ENCODE results near the gene ZNF716. TPM values are rescaled to one million over a fixed set of nuclear protein-coding genes. Genes with fewer than 3 reads are reported as not detected.
"Not testable (repeated sequence)": the region's sequence is repeated elsewhere in the genome, so short reads cannot be mapped to it uniquely, and the experiment has no call there.

The ZNF716 gene
- total RNA-seq = not detected

DNA sequence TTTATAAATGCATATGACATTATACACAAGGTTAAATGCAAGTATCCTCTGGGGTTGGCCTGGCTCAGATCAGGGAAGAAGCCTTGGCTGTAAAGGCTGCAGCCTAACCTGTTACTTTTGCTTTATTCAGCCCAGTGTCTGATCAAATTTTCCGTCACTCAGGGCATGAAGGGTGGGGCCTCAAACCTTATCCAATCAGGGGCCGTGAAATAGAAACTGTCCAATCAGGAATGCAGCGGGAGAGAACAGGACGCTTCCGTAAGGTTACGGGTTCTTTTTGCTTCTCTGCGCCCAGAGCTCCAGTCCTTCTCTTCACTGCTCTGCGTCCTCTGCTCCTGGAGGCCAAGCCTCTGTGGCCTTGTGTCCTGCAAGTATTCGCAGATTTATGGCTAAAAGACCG, at the start of gene ZNF716:
ZNF716 (plus strand) TSS at position 274 of the 400 bp plus-strand sequence; CDS start at position 386, 112 bp downstream.
- DNase-seq (ENCODE audit: low read depth in 2 of 3, low spot score in 2 of 3) = no peak

DNA sequence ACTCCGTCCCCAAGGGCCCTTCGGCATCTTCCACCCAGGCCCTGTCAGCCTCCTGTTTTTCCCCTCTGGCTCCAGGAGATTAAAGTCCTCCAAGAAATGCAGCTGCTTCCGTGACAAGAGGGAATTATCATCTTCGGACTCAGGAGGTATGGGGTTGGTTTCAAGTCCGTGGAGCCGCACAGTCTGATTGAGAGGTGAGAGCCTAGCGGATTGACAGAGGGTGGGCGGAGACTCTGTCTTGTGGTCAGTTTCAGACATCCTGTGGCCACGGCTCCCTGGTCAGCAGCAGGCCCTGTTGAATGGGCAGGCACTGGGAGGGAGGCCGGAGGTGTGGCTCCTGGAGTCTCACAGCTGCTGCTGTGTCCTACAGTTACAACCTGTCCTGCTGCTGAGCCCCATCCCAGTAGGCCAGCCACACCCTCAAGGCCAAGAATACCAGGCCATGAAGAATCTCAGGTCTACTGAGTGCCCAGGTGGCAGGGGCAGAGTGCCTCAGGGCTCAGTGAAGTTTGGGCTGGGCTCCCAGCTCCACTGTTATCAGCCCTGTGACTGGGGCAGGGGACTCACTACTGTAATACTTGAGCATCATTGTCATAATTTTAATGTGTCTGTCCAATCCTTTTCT, 49.3 kb upstream of the ZNF716 start:
- no peak for DNase-seq (ENCODE audit: low read depth in 2 of 3, low spot score in 2 of 3)

DNA sequence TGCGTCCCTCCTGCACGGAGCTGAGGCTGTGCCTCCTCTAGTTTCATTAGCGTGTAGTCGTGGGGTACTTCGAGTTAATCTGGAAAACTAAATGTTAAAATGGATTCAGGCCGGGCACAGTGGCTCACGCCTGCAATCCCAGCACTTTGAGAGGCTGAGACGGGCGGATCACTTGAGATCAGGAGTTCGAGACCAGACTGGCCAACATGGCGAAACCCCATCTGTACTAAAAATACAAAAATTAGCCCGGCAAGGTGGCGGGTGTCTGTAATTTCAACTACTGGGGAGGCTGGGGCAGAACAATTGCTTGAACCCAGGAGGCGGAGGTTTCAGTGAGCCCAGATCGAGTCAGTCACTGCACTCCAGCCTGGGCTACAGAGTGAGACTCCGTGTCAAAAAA, 46.9 kb upstream of the ZNF716 start:
- not testable (repeated sequence) for DNase-seq (ENCODE audit: low read depth in 2 of 3, low spot score in 2 of 3)

DNA sequence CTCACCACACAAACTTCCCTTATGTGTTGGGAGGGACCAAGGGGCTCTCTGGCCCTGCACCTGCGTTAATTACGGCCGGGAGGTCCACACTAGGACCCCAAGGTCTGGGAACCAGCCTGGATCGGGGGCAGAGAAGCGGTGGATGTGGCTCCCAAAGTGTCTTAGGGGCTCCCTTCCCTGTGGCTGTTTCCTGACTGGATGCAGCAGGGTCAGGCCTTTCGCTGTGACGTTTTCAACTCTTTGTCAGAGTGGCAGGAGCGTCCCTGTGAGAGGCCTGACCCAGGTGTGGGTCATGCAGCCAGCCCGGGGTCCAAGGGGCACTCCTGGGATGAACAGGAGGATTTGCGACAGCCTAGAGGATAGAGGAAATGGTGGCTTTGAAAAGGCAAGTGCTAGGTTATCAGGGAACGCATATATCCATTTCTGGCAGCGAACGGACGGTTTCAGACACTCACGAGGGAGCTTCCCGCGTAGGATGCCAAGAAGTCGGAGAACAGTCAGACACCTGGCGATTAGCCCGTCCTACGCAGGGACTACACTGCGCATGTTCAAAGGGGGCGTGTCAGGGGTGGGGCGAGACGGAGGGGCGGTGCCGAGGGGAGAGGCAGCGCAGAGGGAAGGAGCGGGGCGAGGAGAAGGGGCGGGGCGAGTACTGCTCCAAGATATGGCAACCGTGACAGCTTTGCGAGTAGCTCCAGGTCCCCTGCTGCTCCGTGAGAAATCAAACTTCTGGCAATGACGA, 46.2 kb upstream of the ZNF716 start:
- DNase-seq (ENCODE audit: low read depth in 2 of 3, low spot score in 2 of 3) = no peak

DNA sequence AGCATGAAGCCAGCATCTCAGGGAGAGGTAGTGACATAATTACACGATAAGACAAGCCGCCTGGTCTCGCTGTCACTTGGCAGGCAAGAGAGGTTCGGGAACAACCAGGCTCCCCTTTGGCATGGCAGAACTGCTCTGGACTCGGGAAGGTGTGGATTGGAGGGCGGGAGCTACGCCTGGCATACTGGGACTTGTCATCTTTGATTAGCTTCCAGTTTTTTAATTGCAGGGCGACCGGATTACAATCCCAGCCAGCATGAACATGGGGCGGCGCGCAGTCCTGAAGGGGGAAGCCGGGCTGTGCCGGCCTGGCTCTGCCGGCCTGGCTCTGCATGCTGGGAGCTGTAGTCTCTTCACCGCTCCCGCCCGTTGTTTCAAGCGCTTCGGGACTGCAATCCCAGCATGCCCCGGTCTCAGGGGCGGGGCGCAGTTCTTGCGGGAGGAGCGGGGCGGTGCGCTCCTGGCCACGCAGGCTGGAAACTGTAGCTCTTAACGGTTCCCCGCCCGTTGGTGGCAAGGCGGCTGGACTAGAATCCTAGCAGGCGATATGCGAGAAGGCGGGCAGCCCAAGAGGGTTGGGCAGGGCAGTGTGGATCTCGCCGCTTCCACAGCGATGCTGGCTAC, 45.5 kb upstream of the ZNF716 start:
- no peak for DNase-seq (ENCODE audit: low read depth in 2 of 3, low spot score in 2 of 3)

DNA sequence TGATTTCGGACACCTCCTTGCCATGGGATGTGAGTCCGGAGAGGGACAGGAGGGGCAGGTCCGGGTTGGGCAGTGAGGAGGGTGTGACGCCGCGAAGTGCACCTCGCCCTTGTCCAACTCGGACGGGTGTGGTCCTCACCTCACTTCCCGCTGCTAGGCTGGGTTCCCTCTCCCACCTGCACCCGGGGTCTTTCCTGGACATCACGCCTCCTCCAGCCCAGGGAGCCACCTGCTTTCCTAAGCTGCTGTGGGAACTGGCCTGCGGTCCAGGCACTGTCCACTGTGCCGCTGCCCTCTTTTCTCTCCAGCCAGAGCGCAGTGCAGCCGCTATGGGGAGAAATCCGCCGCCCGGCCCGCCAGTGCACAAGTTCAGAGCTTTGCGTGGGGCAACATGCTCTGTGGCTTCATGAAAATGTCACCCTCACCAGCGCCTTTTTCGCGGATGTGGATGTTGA, 45.0 kb upstream of the ZNF716 start:
- DNase-seq (ENCODE audit: low read depth in 2 of 3, low spot score in 2 of 3) = no peak

DNA sequence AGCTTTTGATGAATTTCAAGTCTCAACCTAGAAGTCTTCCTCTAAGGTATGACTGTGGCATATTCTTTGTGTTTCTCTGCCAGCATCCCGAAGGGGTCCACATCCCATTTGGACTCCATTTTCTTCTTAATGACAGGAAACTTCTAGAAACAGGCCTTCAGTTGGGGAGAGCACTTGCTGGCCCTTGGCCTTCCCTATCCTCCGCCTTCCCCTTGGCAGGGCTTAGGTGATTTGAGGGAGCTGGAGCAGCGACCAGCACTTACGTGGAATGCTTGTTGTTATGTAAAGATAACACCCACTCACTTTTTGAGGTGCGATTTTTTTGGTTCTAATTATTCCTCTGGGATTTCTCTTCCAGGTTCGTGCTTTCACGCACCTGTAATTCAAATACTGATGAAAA, 42.9 kb upstream of the ZNF716 start:
- no peak for DNase-seq (ENCODE audit: low read depth in 2 of 3, low spot score in 2 of 3)

DNA sequence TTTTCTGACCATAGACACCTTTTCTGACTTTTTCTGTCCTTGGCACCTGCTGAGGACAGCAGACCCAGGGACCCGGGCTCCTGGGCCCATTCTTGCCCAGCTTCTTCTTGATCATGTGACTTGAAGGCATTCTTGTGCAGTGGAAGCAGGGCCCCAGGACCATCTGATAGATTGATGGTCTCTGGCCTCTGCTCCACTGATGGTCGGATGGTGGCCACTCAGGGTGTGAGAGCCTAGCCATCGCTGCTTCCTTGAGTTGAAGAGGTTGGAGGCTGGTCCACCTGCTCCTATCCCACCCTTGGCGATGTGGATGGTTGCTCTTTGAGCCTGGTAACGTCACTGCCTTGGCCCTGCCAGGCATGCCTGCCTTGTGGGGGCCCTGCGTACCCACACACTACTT, 37.8 kb upstream of the ZNF716 start:
- no peak for DNase-seq (ENCODE audit: low read depth in 2 of 3, low spot score in 2 of 3)

DNA sequence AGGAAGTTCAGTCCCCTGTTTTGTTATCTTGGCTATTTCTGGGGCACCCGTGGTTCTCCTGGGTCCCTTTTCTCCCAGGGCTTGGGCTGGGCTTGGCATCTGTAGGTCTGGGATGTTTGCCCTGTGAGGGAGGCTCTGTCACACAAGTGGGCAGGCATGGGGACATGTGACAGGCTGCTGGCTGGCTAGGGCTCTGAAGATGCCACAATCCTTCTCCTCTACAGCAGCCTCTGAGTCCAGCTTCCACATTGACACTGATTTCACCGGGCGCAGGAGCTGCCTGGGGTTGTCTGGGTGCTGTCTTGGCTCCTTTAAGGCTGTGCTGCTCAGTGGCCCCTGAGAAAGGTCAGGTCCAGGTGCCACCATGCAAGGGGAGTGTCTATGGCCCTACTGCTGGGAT, 37.4 kb upstream of the ZNF716 start:
- DNase-seq (ENCODE audit: low read depth in 2 of 3, low spot score in 2 of 3) = no peak

DNA sequence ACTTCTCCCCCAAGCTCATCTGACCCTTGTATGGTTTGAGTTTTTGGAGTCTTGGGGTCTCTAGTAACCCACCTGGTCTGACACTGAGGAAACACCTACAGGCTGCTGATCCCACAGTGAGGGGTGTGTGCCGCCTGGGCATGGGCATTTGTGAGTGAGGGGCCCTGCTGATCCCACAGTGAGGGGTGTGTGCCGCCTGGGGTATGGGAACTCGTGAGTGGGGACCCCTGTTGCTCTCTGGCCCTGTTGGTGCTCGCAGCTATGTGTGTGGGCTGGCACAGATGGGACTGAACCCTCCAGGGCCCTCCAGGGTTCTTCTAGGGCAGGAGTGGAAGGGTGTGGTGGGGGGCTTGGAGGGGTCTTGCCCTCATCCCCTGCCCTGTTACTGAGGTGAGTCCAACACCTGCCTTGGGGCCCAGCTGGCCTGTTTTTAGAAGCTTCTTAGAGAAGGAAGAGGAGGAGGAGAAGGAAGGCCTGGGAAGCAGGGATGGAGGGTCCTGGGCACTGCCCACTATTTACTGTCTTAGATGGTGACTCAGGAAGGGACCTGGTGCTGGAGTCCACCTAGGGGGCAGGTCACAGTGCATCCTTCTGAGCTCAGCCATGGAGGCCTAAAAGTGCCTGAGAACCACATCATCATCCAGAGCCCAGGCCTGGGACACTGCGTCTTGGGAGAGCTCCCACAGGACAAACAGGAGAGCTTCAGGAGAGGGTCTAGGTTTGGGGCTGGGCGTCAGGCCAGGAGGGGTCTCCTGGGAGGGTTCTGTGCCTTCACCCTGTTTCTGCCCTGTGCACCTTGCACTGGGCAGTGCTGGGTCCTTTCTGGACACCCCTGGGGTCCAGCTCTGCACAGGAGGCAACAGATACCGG, 36.2 kb upstream of the ZNF716 start:
- no peak for DNase-seq (ENCODE audit: low read depth in 2 of 3, low spot score in 2 of 3)

DNA sequence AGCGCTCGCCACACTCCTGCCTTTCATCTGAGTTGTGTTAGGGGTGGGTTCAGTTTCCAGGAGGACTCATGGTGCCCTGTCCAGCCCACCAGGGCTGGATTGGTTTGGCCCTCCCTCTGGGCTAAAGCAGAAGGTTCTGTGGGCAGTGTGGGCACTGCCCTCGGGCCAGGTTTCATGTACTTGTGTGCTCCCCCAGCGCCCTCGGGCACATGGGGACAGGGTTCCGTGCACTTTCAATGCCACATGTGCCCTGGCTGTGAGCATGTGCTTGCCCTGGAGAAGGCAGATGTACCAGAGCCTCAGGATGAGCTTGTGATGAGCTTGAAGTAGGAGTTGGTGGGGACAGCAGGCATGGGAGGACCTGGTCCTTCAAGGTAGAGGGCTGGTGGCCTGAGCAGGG, 35.6 kb upstream of the ZNF716 start:
- DNase-seq (ENCODE audit: low read depth in 2 of 3, low spot score in 2 of 3) = no peak

DNA sequence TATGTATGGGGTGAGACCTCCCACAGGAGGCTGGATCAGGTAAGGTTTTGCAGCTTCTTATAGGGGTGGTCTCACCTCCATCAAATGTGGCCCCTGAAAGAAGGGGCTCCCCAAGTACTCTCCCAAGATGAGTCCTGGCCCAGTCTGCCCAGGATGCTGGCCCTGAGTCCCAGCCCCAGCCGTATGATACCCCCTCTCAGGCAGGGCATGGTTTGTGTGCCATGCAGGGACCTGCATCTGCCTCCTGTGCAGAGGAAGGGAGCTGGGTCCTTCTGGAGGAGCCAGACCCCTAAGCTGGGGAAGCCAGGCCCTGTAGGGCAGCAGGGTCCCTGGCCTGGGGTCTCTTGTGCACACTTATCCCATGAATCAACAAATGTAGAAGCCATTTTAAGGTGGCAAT, 35.1 kb upstream of the ZNF716 start:
- no peak for DNase-seq (ENCODE audit: low read depth in 2 of 3, low spot score in 2 of 3)

DNA sequence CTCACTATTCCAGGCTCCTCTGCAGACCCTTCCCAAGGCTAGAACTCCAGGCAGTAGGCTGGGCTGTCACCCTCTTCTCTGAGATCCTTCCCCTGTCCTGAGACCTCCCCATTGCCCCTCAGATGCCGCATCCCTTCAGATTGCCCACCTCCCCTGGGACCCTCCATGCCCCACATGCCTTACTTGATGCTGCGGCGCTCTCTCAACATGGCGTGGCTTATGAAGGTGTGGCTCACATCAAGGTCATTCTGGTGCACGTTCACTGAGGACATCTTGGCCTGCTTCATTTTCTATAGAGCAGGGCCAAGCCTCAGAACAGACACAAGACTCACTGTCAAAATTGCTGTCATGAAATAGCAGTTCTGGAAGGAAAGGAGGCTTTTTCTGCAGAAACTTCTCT, 34.7 kb upstream of the ZNF716 start:
- DNase-seq (ENCODE audit: low read depth in 2 of 3, low spot score in 2 of 3) = no peak

DNA sequence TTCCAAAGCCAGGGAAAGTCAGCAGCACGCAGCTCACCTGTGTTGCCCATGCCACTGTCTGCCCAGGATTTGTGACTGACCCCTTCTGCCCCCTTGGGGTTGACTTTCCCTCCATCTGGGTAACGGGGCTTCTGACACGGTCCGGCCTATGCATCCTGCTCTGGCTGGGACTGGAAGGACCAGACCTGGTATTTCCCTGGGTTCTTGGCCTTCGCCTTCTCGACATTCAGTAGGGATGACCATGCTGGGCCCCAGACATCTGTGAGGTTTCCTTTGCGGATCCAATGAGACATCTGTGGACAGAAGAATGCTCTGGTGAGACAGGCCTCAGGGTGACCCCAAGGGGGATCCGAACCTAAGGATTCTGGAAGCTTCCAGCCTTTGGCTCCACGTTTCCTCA, 34.2 kb upstream of the ZNF716 start:
- DNase-seq (ENCODE audit: low read depth in 2 of 3, low spot score in 2 of 3) = no peak

DNA sequence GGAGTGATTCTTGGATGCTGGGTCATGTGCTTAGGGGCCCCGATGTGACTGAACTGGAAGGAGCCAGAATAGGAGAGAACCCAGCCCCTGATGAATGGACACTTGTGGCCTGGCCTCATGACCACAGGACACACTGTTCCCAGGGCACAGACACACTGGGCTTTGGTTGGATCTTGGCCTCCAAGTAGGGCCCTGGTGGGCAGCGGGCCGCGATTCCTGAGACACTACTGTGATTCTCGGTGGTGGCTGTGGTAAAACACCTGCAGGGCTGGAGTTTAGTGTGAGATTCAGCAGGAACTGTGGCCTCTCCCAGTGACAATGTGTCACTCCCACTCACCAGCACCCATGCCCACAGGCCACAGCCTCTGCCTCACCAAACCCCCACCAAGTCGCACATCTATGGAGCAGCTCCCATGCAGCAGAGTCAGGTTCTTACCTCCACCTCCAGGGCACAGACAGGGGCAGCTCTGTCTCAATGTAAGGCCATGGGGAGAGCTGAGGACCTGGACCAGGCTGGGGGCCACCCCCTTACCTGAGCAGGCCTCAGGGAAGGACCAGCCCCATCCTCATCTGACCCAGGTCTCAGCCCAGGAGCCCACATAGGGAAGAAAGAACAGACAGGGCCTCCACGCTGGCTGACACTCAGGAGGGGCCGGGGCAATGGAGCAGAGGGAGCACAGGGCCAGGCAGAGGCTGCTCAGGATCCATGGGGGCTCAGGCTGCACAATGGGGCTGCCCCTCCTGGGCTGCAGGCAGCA, 33.2 kb upstream of the ZNF716 start:
- DNase-seq (ENCODE audit: low read depth in 2 of 3, low spot score in 2 of 3) = no peak

DNA sequence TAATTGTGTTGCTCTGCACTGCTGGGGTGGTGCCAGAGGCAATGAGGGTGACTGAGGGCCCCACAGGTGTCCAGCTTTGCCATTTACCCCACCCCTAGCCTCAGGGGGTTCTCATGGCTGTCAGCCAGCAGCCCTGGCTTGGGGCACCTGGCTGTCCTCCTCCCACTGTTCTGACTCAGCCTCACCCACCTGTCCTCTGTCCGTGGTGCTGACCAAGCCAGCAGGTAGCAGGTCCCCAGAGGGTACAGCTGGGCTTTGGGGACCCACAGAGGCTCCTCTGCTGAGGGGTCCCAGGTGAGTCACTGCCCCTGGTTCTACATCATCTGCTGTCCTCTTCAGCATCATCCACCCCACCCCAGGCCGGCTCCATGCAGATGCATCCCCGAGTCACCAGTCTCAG, 32.2 kb upstream of the ZNF716 start:
- no peak for DNase-seq (ENCODE audit: low read depth in 2 of 3, low spot score in 2 of 3)

DNA sequence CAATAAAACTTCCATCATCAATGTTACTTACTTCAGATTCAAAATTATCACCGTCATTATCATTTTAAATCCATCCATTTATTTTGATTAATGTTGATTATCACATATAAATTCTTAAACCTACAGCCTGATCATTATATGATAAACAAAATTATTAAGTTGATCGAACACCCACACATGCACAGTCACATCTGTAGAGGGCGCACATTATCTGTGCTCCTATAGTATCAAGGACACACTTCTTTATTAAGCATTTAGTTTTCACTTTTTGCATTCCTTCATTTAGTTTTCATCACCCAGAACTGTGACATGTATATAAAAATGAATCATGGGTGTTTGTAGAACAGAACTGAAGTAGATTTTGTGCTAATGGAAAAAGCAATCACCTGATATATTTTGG, 26.2 kb upstream of the ZNF716 start:
- DNase-seq (ENCODE audit: low read depth in 2 of 3, low spot score in 2 of 3) = no peak

DNA sequence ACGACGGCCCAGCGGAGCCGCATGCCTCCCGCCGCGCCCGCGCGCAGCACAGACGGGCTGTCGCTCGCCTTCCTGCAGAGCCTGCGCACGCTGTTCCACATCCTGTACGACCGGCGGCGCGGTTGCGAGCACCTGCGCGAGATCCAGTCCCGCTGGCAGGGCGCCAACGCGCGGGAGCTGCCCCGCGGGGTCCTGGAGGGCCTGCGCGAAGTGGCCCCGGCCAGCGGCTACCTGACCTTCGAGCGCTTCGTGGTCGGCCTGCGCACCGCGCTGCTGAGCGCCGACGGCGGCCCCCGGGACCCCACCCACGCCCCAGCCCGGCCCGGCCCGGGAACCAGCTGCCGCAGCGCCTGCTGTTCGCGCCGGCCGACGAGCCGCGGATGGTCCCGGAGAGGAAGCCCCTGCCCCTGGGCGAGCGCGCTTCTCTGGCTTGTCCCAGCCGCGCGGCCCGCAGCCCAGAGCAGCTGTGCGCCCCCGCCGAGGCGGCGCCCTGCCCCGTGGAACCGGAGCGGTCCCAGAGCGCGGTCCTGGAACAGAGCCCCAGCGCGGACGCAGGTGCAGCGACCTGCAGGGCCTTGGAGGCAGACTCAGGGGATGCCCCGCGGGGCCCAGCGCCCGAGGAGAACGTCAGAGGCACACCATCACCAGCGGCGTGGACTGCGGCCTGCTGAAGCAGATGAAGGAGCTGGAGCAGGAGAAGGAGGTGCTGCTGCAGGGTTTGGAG, 25.3 kb upstream of the ZNF716 start:
- no peak for DNase-seq (ENCODE audit: low read depth in 2 of 3, low spot score in 2 of 3)

DNA sequence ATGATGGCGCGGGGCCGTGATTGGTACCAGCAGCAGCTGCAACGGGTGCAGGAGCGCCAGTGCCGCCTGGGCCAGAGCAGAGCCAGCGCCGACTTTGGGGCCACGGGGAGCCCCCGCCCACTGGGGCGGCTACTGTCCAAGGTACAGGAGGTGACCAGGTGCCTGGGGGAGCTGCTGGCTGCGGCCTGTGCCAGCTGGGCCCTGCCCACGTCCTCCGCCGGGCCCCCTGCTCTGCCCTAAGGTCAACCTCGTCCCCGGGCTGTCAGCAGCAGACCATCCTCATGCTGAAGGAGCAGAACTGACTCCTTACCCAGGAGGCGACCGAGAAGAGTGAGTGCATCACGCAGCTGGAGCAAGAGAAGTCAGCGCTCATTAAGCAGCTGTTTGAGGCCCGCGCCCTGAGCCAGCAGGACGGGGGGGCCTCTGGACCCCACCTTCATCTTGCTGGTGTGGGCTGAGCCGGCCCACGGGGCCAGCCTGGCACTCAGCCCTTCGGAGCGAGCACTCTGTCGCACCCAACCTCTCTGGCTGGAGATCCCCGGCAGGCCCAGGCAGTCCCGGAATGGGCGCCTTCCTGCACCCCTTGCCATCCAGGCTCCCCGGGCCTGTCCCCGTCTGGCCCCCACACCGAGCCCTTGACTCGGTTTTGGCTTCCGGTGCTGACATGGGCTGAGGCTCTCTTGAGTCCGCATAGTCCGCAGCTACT, 24.6 kb upstream of the ZNF716 start:
- no peak for DNase-seq (ENCODE audit: low read depth in 2 of 3, low spot score in 2 of 3)

Measured in hematopoietic multipotent progenitor cell (in vitro differentiated cells).